Mesenchymal stem cell (in vitro differentiated cells and primary cell): Measurements from ENCODE around the gene SENP3.

ENCODE experiments used
- DNase-seq: peaks from one replicate; pipeline ENCODE4 v3.0.0-alpha.2; 2013
- H2AFZ ChIP-seq: one replicate; pipeline ENCODE4 v1.6.1; 2013; ENCODE audit warnings: low read depth, mild to moderate bottlenecking, control low read depth, inconsistent platforms, low read length, moderate library complexity
- H2AK5ac ChIP-seq: 2 replicates; pipeline ENCODE4 v1.6.1; 2013; ENCODE audit warnings: low read length, moderate library complexity, mild to moderate bottlenecking, inconsistent platforms; ENCODE audit not compliant: severe bottlenecking
- H2BK120ac ChIP-seq: one replicate; pipeline ENCODE4 v1.6.1; 2013; ENCODE audit warnings: low read depth, mild to moderate bottlenecking, inconsistent platforms, low read length, moderate library complexity
- H2BK12ac ChIP-seq, 2 experiments: one replicate each; pipeline ENCODE4 v1.6.1; 2013; ENCODE audit warnings: inconsistent platforms in 2 of 2, low read length in 2 of 2, mild to moderate bottlenecking in 2 of 2, moderate library complexity in 2 of 2, control low read depth in 1 of 2
- H2BK15ac ChIP-seq: one replicate; pipeline ENCODE4 v1.6.1; 2013; ENCODE audit warnings: mild to moderate bottlenecking, low read depth, inconsistent platforms; ENCODE audit not compliant: poor library complexity, severe bottlenecking
- H2BK5ac ChIP-seq: 2 replicates; pipeline ENCODE4 v1.6.1; 2013; ENCODE audit warnings: low read depth, mild to moderate bottlenecking, low read length, control low read depth, inconsistent platforms; ENCODE audit not compliant: poor library complexity, severe bottlenecking
- H3K14ac ChIP-seq, 2 experiments: one replicate each; pipeline ENCODE4 v1.6.1; 2013; ENCODE audit warnings: inconsistent platforms in 2 of 2, low read length in 2 of 2, control low read depth in 1 of 2, mild to moderate bottlenecking in 1 of 2, moderate library complexity in 1 of 2
- H3K18ac ChIP-seq, 2 experiments: one replicate each; pipeline ENCODE4 v1.6.1; 2013; ENCODE audit warnings: inconsistent platforms in 2 of 2, low read length in 2 of 2, control low read depth in 1 of 2, low read depth in 1 of 2, mild to moderate bottlenecking in 1 of 2
- H3K23ac ChIP-seq, 2 experiments: one replicate each; pipeline ENCODE4 v1.6.1; 2013; ENCODE audit warnings: inconsistent platforms in 2 of 2, low read length in 2 of 2, mild to moderate bottlenecking in 2 of 2, moderate library complexity in 2 of 2, control low read depth in 1 of 2
- H3K27ac ChIP-seq: 2 replicates; pipeline ENCODE4 v1.5.1; 2013; ENCODE audit warnings: mild to moderate bottlenecking, moderate library complexity, low read length, control low read depth, inconsistent platforms; ENCODE audit not compliant: poor library complexity, severe bottlenecking
- H3K27me3 ChIP-seq, 2 experiments: 2 replicates each; pipeline versions ENCODE4 v1.6.1 to v1.7.0; 2013; ENCODE audit warnings: low read length in 2 of 2, mild to moderate bottlenecking in 2 of 2, moderate library complexity in 2 of 2, control low read depth in 1 of 2, inconsistent platforms in 1 of 2; ENCODE audit not compliant: control insufficient read depth in 1 of 2, insufficient read depth in 1 of 2
- H3K36me3 ChIP-seq, 2 experiments: 2 replicates each; pipeline versions ENCODE4 v1.6.1 to v1.7.0; 2013; ENCODE audit warnings: low read length in 2 of 2, control low read depth in 1 of 2, inconsistent platforms in 1 of 2, low read depth in 1 of 2, mild to moderate bottlenecking in 1 of 2; ENCODE audit not compliant: insufficient read depth in 2 of 2, control insufficient read depth in 1 of 2
- H3K4ac ChIP-seq, 2 experiments: one replicate each; pipeline ENCODE4 v1.6.1; 2013; ENCODE audit warnings: inconsistent platforms in 2 of 2, low read length in 2 of 2, mild to moderate bottlenecking in 2 of 2, moderate library complexity in 2 of 2, control low read depth in 1 of 2, low read depth in 1 of 2
- H3K4me1 ChIP-seq: 2 replicates; pipeline ENCODE4 v1.6.1; 2013; ENCODE audit warnings: low read depth, low read length, control low read depth; ENCODE audit not compliant: control insufficient read depth, insufficient read depth
- H3K4me2 ChIP-seq: 2 replicates; pipeline ENCODE4 v1.6.1; 2013; ENCODE audit warnings: low read length, mild to moderate bottlenecking, inconsistent platforms; ENCODE audit not compliant: poor library complexity, severe bottlenecking
- H3K4me3 ChIP-seq, 2 experiments: 2 replicates each; pipeline versions ENCODE4 v1.5.1 to v1.7.0; 2013; ENCODE audit warnings: low read length in 2 of 2, mild to moderate bottlenecking in 2 of 2, control low read depth in 1 of 2, low read depth in 1 of 2; ENCODE audit not compliant: insufficient read depth in 1 of 2
- H3K79me1 ChIP-seq: replicated peaks from 2 replicates; pipeline ENCODE4 v1.6.1; 2013; ENCODE audit warnings: mild to moderate bottlenecking, control low read depth, low read length, inconsistent platforms; ENCODE audit not compliant: poor library complexity, severe bottlenecking
- H3K9ac ChIP-seq: 2 replicates; pipeline ENCODE4 v1.7.0; 2013; ENCODE audit warnings: mild to moderate bottlenecking, low read length, moderate library complexity
- H3K9me3 ChIP-seq: 2 replicates; pipeline ENCODE4 v1.7.0; 2013; ENCODE audit warnings: mild to moderate bottlenecking, low read length; ENCODE audit not compliant: control insufficient read depth
- H4K8ac ChIP-seq: one replicate; pipeline ENCODE4 v1.6.1; 2013; ENCODE audit warnings: inconsistent platforms, mild to moderate bottlenecking, low read length, moderate library complexity
- H4K91ac ChIP-seq: one replicate; pipeline ENCODE4 v1.6.1; 2013; ENCODE audit warnings: mild to moderate bottlenecking, low read length, inconsistent platforms
- WGBS: methylation state at CpG from one replicate; pipeline ENCODE4 v1.1.7; 2013; ENCODE audit warnings: mixed read lengths; 5-methylcytosine and 5-hydroxymethylcytosine counted together

SENP3 gene

GRCh38 chr17:7557147-7557764 lies 4.5 kb upstream of the SENP3 start:
- no peaks in the 10 kb centered on the region for H3K9me3 ChIP-seq
- peak overlapping the region; percentile 64 for H2AK5ac ChIP-seq
- H3K23ac ChIP-seq = no peak overlapping the region
- WGBS = 78% methylated on average over 18 of the region's 19 CpGs
- no peak for DNase-seq
- no peak overlapping the region for H3K4ac ChIP-seq
- peak overlapping the region; percentile 57 for H4K8ac ChIP-seq
- peaks cover 5 to 6% of the 10 kb centered on the region in 2 experiments for H3K36me3 ChIP-seq
- no peak overlapping the region for H3K27ac ChIP-seq
- H3K79me1 ChIP-seq = no peaks in the 10 kb centered on the region
- H4K91ac ChIP-seq = no peak overlapping the region
- no peak overlapping the region for H2BK15ac ChIP-seq
- no peak overlapping the region for H3K4me3 ChIP-seq
- no peak overlapping the region for H2AFZ ChIP-seq
- H3K4me2 ChIP-seq = no peak overlapping the region
- peaks cover 14% of the 10 kb centered on the region for H3K4me1 ChIP-seq
- no peak overlapping the region for H2BK120ac ChIP-seq
- peak overlapping the region; percentile 85 for H3K9ac ChIP-seq
- no peak overlapping the region for H2BK12ac ChIP-seq
- H3K18ac ChIP-seq = no peak overlapping the region
- no peaks in the 10 kb centered on the region for H3K27me3 ChIP-seq
- no peak overlapping the region for H2BK5ac ChIP-seq
- no peak overlapping the region for H3K14ac ChIP-seq

GRCh38 chr17:7557775-7558543 lies 3.8 kb upstream of the SENP3 start:
- Histone ChIP-seq H3K4me1 (peaks cover 15% of the 10 kb centered on the region), H3K9ac (peak overlapping the region; percentile 85), H2BK12ac (peak overlapping the region in 1 of 2 experiments; percentile 32), H3K9me3 (no peaks in the 10 kb centered on the region), H2BK5ac (no peak overlapping the region), H2BK15ac (no peak overlapping the region), H4K91ac (peak overlapping the region; percentile 19), H3K4me2 (peak overlapping the region; percentile 39), H3K18ac (no peak overlapping the region), H4K8ac (peak overlapping the region; percentile 86), H3K27ac (no peak overlapping the region), H3K23ac (no peak overlapping the region), H3K27me3 (no peaks in the 10 kb centered on the region), H3K4ac (no peak overlapping the region), H3K36me3 (peaks cover 6% of the 10 kb centered on the region in 2 experiments), H3K4me3 (peak overlapping the region in 1 of 2 experiments; percentile 55), H2AK5ac (peak overlapping the region; percentile 9), H3K14ac (no peak overlapping the region), H2BK120ac (no peak overlapping the region), H2AFZ (peak overlapping the region; percentile 1), H3K79me1 (no peaks in the 10 kb centered on the region)
- DNase-seq = no peak
- WGBS = 36% methylated on average over 21 of the region's 21 CpGs

GRCh38 chr17:7558544-7559319 lies 3.0 kb upstream of the SENP3 start, which contains the start of gene TNFSF13:
TSS of gene TNFSF13 (plus strand) at chr17:7558750. CDS start at chr17:7559040, 290 bp downstream.
- Histone ChIP-seq H3K23ac (no peak within 1 kb of the TSS), H3K4ac (no peak within 1 kb of the TSS), H3K4me2 (peak within 1 kb of the TSS; percentile 39), H3K14ac (no peak within 1 kb of the TSS), H3K27me3 (no peaks in the 10 kb centered on the region), H2BK5ac (no peak within 1 kb of the TSS), H3K4me1 (peaks cover 21% of the 10 kb centered on the region), H2BK120ac (no peak within 1 kb of the TSS), H3K4me3 (peak within 1 kb of the TSS in 1 of 2 experiments; percentile 55), H2BK15ac (no peak within 1 kb of the TSS), H2AK5ac (peak within 1 kb of the TSS; percentile 64), H3K18ac (peak within 1 kb of the TSS in 1 of 2 experiments; percentile 8), H3K9me3 (no peaks in the 10 kb centered on the region), H3K27ac (no peak within 1 kb of the TSS), H3K79me1 (peaks cover under 1% of the 10 kb centered on the region), H4K8ac (peak within 1 kb of the TSS; percentile 86), H2AFZ (peak within 1 kb of the TSS; percentile 1), H2BK12ac (peak within 1 kb of the TSS in 1 of 2 experiments; percentile 32), H3K9ac (peak within 1 kb of the TSS; percentile 85), H3K36me3 (peaks cover 3 to 11% of the 10 kb centered on the region in 2 experiments), H4K91ac (peak within 1 kb of the TSS; percentile 19)
- 87% methylated on average over 16 of the region's 16 CpGs for WGBS
- no peak for DNase-seq
